Spinal cord (tissue), 10 donors: Measurements from ENCODE around the gene FOXP4. TPM values are rescaled to one million over a fixed set of nuclear protein-coding genes. Genes with fewer than 3 reads are reported as not detected.
A peak's percentile ranks its signal among the peaks of the same experiment; 100 is the strongest.

ENCODE experiments used
- DNase-seq, 6 donors: peaks; one replicate each; pipeline versions ENCODE4 v3.0.0 to v3.0.0-alpha.2; 2013 to 2015; ENCODE audit warnings: low spot score in 6 of 6, low read depth in 4 of 6
- H3K27ac ChIP-seq: one replicate; pipeline ENCODE4 v1.5.1; 2013; ENCODE audit warnings: low read depth, low read length, control low read depth
- H3K27me3 ChIP-seq: one replicate; pipeline ENCODE4 v1.6.1; 2013; ENCODE audit warnings: low read length; ENCODE audit not compliant: control insufficient read depth, insufficient read depth
- H3K36me3 ChIP-seq: one replicate; pipeline ENCODE4 v1.6.1; 2013; ENCODE audit warnings: low read length; ENCODE audit not compliant: control insufficient read depth, insufficient read depth
- H3K4me1 ChIP-seq: one replicate; pipeline ENCODE4 v1.6.1; 2013; ENCODE audit warnings: low read length; ENCODE audit not compliant: control insufficient read depth, insufficient read depth
- H3K4me3 ChIP-seq: one replicate; pipeline ENCODE4 v1.5.1; 2013; ENCODE audit warnings: low read depth, low read length, control low read depth
- H3K9me3 ChIP-seq: one replicate; pipeline ENCODE4 v1.6.1; 2013; ENCODE audit warnings: low read length; ENCODE audit not compliant: control insufficient read depth, insufficient read depth
- WGBS: methylation state at CpG from one replicate; pipeline ENCODE4 v1.1.5; 2013; ENCODE audit warnings: missing lambda C conversion rate; ENCODE audit not compliant: insufficient coverage; 5-methylcytosine and 5-hydroxymethylcytosine counted together
- polyA plus RNA-seq, 2 donors: library from polyadenylated mRNA; unstranded; fragments of 120-200 nt; gene quantifications; one replicate each; pipeline ENCODE4 v1.2.1, GENCODE V29; 2013; ENCODE audit not compliant: insufficient read length in 2 of 2
- total RNA-seq, 2 donors: library from RNA; depleted of rRNA in 1 of 2; stranded (reverse); fragments of 120-200 nt in 1 of 2; fragments of >200 nt in 1 of 2; gene quantifications; one replicate each; pipeline versions ENCODE4 v1.2.3 to v1.2.4, GENCODE V29; 2013 to 2014
- donor health status: healthy.

FOXP4 gene
- total and polyA plus RNA-seq, 4 donors, result 3.5 to 27.8 (median 12.0) TPM

GRCh38 chr6:41553405-41553999 is 7.3 kb downstream of the FOXP4 start:
- Histone ChIP-seq H3K27me3 (peaks cover 60% of the 10 kb centered on the region), H3K4me1 (peaks cover 17% of the 10 kb centered on the region), H3K9me3 (no peaks in the 10 kb centered on the region), H3K36me3 (peaks cover 10% of the 10 kb centered on the region), H3K27ac (no peak overlapping the region), H3K4me3 (no peak overlapping the region)
- no peak for DNase-seq
- no CpG with 5 or more reads among the region's 1 CpG for WGBS

DNA sequence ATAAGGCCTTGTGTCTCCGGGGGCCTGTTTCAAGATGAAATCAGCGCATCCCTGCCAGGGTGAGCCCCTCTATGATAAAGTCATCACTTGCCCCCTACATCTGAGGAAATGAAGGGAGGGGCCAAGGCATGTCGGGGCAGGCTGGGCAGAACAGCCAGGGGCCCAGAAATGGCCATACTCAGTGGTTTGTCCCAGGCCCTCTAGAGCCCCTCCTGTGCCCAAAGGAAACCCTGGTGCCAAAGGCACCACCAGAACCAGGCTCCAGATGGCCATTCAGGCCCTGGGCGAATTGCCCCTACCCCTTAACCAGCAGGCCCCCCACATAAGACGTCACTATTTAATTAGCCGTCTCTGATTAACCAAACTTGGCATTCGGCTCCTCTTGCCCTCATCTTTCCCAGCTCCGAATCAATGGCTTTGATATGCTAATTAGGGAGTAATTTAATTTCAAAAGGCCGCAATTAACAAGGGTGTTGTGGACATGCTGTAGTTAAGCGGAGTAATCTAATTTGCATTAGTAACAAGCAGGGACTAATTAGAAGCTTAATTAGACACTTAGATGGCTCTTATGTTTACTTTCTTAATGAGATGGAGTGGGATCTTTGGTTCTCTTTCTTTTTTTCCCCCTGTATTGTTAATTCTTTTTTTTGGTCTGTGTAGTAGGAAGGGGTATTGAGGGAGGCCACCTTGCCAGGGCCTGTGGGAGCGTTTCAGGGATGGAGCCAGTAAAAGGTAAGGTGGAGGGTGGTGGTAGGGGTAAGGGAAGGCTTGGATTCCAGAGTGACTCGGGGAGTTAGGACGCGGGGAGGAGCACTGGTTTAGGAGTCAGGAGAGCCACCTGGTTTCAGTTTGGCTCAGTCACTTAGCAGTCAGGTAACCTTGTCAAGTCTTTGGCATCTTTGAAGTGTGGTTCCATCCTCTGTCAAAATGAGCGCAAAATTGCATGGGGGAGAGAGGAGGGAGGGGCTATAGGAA is 9.4 kb downstream of the FOXP4 start:
- Histone ChIP-seq H3K27ac (no peak overlapping the region), H3K4me3 (no peak overlapping the region), H3K9me3 (no peaks in the 10 kb centered on the region), H3K36me3 (peaks cover 13% of the 10 kb centered on the region), H3K4me1 (peaks cover 19% of the 10 kb centered on the region), H3K27me3 (peaks cover 56% of the 10 kb centered on the region)
- 32% methylated on average over 9 of the region's 15 CpGs for WGBS
- DNase-seq, result peak in 2 of 6 donors; percentile 89 to 95

DNA sequence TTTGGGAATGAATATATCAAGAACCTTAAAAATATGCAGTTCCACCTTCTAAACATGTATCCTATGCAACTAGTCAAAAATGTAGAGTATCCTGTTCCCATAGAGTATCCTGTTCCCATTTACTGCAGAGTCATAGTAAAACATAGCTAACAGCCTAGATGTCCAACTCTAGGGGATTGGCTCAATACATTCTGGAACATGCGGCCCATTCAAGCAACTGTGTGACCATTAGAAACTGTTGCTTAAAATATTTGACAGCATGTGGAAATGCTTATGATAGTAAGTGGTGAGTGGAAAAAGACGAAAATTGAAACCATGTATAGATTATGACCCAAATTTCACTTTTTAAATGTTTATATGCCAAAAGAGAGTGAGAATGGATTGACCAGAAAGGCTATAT is 11.2 kb downstream of the FOXP4 start:
- Histone ChIP-seq H3K9me3 (no peaks in the 10 kb centered on the region), H3K27me3 (peaks cover 56% of the 10 kb centered on the region), H3K27ac (no peak overlapping the region), H3K4me3 (no peak overlapping the region), H3K36me3 (peaks cover 9% of the 10 kb centered on the region), H3K4me1 (peaks cover 30% of the 10 kb centered on the region)
- 100% methylated on average over 1 of the region's 2 CpGs for WGBS
- DNase-seq, result no peak

DNA sequence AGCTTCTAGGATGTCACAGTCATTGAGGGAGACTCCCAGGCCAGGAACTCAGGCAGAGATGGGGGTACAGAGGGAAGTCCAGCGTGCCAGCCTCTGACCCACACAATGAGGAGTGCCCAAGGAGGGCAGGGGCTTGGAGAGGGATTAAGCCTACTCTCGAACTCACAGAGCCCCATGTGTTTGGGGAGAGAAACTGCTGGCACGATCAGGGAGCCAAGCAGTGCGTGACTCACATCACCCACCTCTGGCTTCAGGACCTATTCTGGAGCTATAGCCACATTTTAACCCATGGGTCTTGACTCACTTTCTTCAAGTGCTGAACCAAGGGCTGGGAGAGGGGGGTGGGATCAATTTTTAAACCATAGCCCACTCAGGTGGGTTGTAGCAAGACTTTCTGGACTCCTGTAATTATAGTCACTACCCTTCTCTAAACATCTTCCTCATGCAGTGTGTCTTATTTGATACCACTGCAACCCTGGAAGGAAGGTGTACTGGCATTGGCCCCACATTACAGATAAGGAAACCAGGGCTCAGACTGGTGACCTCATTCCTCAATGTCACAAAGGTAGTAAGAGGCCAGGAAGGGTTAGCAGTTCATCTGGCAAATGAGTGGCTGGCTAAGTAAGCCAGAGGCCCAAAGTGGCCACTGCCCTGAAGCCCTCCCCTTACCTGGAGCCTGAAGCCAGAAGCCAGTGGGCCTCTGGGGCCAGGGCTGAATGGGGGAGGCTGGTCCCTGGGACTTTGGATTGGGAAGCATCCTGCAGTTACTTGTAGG is 12.0 kb downstream of the FOXP4 start:
- no peaks in the 10 kb centered on the region for H3K9me3 ChIP-seq
- no peak overlapping the region for H3K27ac ChIP-seq
- WGBS, result 100% methylated on average over 1 of the region's 4 CpGs
- peaks cover 34% of the 10 kb centered on the region for H3K4me1 ChIP-seq
- DNase-seq, result no peak
- H3K4me3 ChIP-seq, result no peak overlapping the region
- peaks cover 10% of the 10 kb centered on the region for H3K36me3 ChIP-seq
- H3K27me3 ChIP-seq, result peaks cover 50% of the 10 kb centered on the region

GRCh38 chr6:41559655-41560427 is 13.7 kb downstream of the FOXP4 start:
- Histone ChIP-seq H3K4me3 (peak overlapping the region; percentile 14), H3K27ac (no peak overlapping the region), H3K9me3 (no peaks in the 10 kb centered on the region), H3K27me3 (peaks cover 43% of the 10 kb centered on the region), H3K36me3 (peaks cover 9% of the 10 kb centered on the region), H3K4me1 (peaks cover 31% of the 10 kb centered on the region)
- DNase-seq, result no peak
- WGBS, result 43% methylated on average over 3 of the region's 7 CpGs

DNA sequence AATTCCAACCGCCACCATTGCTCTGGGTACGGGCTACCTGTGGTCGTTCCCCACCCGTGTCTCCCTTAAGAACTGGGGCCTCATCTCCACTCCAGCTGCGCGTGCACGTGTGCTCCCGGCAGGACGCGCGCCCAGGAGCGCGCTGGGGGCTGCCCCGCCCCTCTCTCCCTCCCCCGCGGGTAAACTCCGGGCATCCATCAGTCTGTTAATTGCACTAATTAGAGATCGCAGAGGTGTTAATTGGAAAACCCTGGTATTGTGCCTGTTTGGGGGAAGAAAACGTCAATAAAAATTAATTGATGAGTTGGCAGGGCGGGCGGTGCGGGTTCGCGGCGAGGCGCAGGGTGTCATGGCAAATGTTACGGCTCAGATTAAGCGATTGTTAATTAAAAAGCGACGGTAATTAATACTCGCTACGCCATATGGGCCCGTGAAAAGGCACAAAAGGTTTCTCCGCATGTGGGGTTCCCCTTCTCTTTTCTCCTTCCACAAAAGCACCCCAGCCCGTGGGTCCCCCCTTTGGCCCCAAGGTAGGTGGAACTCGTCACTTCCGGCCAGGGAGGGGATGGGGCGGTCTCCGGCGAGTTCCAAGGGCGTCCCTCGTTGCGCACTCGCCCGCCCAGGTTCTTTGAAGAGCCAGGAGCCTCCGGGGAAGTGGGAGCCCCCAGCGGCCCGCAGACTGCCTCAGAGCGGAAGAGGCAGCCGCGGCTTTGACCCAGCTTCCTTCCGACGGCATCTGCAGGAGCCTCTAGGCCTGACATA is 14.4 kb downstream of the FOXP4 start:
- H3K4me1 ChIP-seq, result peaks cover 24% of the 10 kb centered on the region
- peaks cover 11% of the 10 kb centered on the region for H3K36me3 ChIP-seq
- peak overlapping the region; percentile 29 for H3K27ac ChIP-seq
- H3K27me3 ChIP-seq, result peaks cover 43% of the 10 kb centered on the region
- DNase-seq, result peak in 2 of 6 donors; percentile 72 to 86
- WGBS, result 21% methylated on average over 39 of the region's 53 CpGs
- peak overlapping the region; percentile 14 for H3K4me3 ChIP-seq
- no peaks in the 10 kb centered on the region for H3K9me3 ChIP-seq

- peaks cover 19% of the 10 kb centered on the region for H3K36me3 ChIP-seq
- no peaks in the 10 kb centered on the region for H3K9me3 ChIP-seq
- 80% methylated on average over 1 of the region's 3 CpGs for WGBS
- peaks cover 40% of the 10 kb centered on the region for H3K27me3 ChIP-seq
- no peak overlapping the region for H3K4me3 ChIP-seq
- H3K4me1 ChIP-seq, result peaks cover 24% of the 10 kb centered on the region
- DNase-seq, result no peak
- H3K27ac ChIP-seq, result no peak overlapping the region
These were observed 15.2 kb downstream of the FOXP4 start for GRCh38 chr6:41561416-41561815.

- H3K27ac ChIP-seq, result no peak overlapping the region
- H3K4me3 ChIP-seq, result no peak overlapping the region
- peak in 1 of 6 donors; percentile 67 for DNase-seq
- H3K9me3 ChIP-seq, result no peaks in the 10 kb centered on the region
- peaks cover 34% of the 10 kb centered on the region for H3K27me3 ChIP-seq
- WGBS, result 55% methylated on average over 2 of the region's 10 CpGs
- peaks cover 24% of the 10 kb centered on the region for H3K4me1 ChIP-seq
- peaks cover 25% of the 10 kb centered on the region for H3K36me3 ChIP-seq
These were observed 16.0 kb downstream of the FOXP4 start for GRCh38 chr6:41561931-41562911.
